HepG2 (cell line): Measurements from ENCODE around the gene GSTK1. TPM values are rescaled to one million over a fixed set of nuclear protein-coding genes. Genes with fewer than 3 reads are reported as not detected.

Experiments used
- polyA plus RNA-seq, 8 experiments: library from polyadenylated mRNA; depleted of rRNA in 3 of 8; stranded (reverse) in 7 of 8; unstranded in 1 of 8; fragments of >200 nt; fragmentation: Illumina TruSeq in 4 of 8; extraction: Trizol in 4 of 8; gene quantifications; 2 replicates each; pipeline versions ENCODE4 v1.2.1 to v1.2.3, GENCODE V29; 2011 to 2016; ENCODE audit warnings: low read depth in 4 of 8, missing spikeins in 1 of 8, mixed read lengths in 1 of 8; ENCODE audit not compliant: insufficient read depth in 1 of 8
- small RNA-seq, 3 experiments: library from RNA; depleted of rRNA; stranded (forward); fragments of <200 nt; gene quantifications; one replicate each; pipeline ENCODE3, GENCODE V24; 2012; ENCODE audit warnings: low read depth in 2 of 3, low replicate concordance in 1 of 3; ENCODE audit not compliant: insufficient read length in 3 of 3, insufficient read depth in 2 of 3
- total RNA-seq, 5 experiments: library from RNA; depleted of rRNA; stranded (reverse); fragments of >200 nt; fragmentation: Illumina TruSeq; extraction: Trizol; gene quantifications; 2 replicates each; pipeline ENCODE4 v1.2.3, GENCODE V29; 2016; ENCODE audit warnings: low read depth in 1 of 5

GSTK1 gene
- total and polyA plus RNA-seq, 2 of the 13 experiments (the other 11 are each of a cell fraction or from before 2014, with no cell fraction given) = 64.6 to 92.1 TPM

Small RNA genes lying within 50 kb of the gene (small RNA-seq; reads per million reads assigned to genes)
- gene AC073342.3 (0 reads per million in 3 experiments), gene RN7SL481P (0 to 0.97 (median 0) reads per million in 3 experiments), gene RN7SL535P (0 reads per million in 3 experiments)

Other genes with a start within 250 kb of the GSTK1 start
- gene OR9A2, start 236.3 kb upstream of the GSTK1 start, total RNA-seq (2016; rRNA removed; fragmentation: Illumina TruSeq; extraction: Trizol) = not detected in 2 replicates
- gene OR9A2, start 236.3 kb upstream of the GSTK1 start, polyA plus RNA-seq (2011; rRNA removed) = not detected in 2 replicates
- not detected in 2 replicates for gene OR6V1, start 211.1 kb upstream of the GSTK1 start, total RNA-seq (2016; rRNA removed; fragmentation: Illumina TruSeq; extraction: Trizol)
- gene OR6V1, start 211.1 kb upstream of the GSTK1 start, polyA plus RNA-seq (2011; rRNA removed) = not detected in 2 replicates
- not detected in 2 replicates for gene PIP, start 131.4 kb upstream of the GSTK1 start, total RNA-seq (2016; rRNA removed; fragmentation: Illumina TruSeq; extraction: Trizol)
- not detected in 2 replicates for gene PIP, start 131.4 kb upstream of the GSTK1 start, polyA plus RNA-seq (2011; rRNA removed)
- not detected in 2 replicates for gene TAS2R39, start 80.0 kb upstream of the GSTK1 start, total RNA-seq (2016; rRNA removed; fragmentation: Illumina TruSeq; extraction: Trizol)
- gene TAS2R39, start 80.0 kb upstream of the GSTK1 start, polyA plus RNA-seq (2011; rRNA removed) = not detected in 2 replicates
- gene TAS2R40, start 41.4 kb upstream of the GSTK1 start, total RNA-seq (2016; rRNA removed; fragmentation: Illumina TruSeq; extraction: Trizol) = not detected in 2 replicates
- gene TAS2R40, start 41.4 kb upstream of the GSTK1 start, polyA plus RNA-seq (2011; rRNA removed) = not detected in 2 replicates
- 7.8 and 7.9 TPM in 2 replicates for gene TMEM139, start 21.5 kb downstream of the GSTK1 start, total RNA-seq (2016; rRNA removed; fragmentation: Illumina TruSeq; extraction: Trizol)
- gene TMEM139, start 21.5 kb downstream of the GSTK1 start, polyA plus RNA-seq (2011; rRNA removed) = 13.8 and 14.0 TPM in 2 replicates
- gene CASP2, start 24.9 kb downstream of the GSTK1 start, total RNA-seq (2016; rRNA removed; fragmentation: Illumina TruSeq; extraction: Trizol) = 13.7 and 21.2 TPM in 2 replicates
- 9.0 and 10.2 TPM in 2 replicates for gene CASP2, start 24.9 kb downstream of the GSTK1 start, polyA plus RNA-seq (2011; rRNA removed)
- gene CLCN1, start 52.7 kb downstream of the GSTK1 start, total RNA-seq (2016; rRNA removed; fragmentation: Illumina TruSeq; extraction: Trizol) = not detected in 2 replicates
- 0.01 TPM in 1 of 2 replicates, not detected in the other for gene CLCN1, start 52.7 kb downstream of the GSTK1 start, polyA plus RNA-seq (2011; rRNA removed)
- 0.07 TPM in 1 of 2 replicates, not detected in the other for gene FAM131B, start 99.3 kb downstream of the GSTK1 start, total RNA-seq (2016; rRNA removed; fragmentation: Illumina TruSeq; extraction: Trizol)
- not detected in 2 replicates for gene FAM131B, start 99.3 kb downstream of the GSTK1 start, polyA plus RNA-seq (2011; rRNA removed)
- gene ZYX, start 117.9 kb downstream of the GSTK1 start, total RNA-seq (2016; rRNA removed; fragmentation: Illumina TruSeq; extraction: Trizol) = 13.1 and 13.7 TPM in 2 replicates
- gene ZYX, start 117.9 kb downstream of the GSTK1 start, polyA plus RNA-seq (2011; rRNA removed) = 9.9 and 10.5 TPM in 2 replicates
- gene EPHA1, start 145.4 kb downstream of the GSTK1 start, total RNA-seq (2016; rRNA removed; fragmentation: Illumina TruSeq; extraction: Trizol) = 7.7 and 17.1 TPM in 2 replicates
- gene EPHA1, start 145.4 kb downstream of the GSTK1 start, polyA plus RNA-seq (2011; rRNA removed) = 4.6 and 8.1 TPM in 2 replicates
- not detected in 2 replicates for gene TAS2R60, start 180.0 kb downstream of the GSTK1 start, total RNA-seq (2016; rRNA removed; fragmentation: Illumina TruSeq; extraction: Trizol)
- gene TAS2R60, start 180.0 kb downstream of the GSTK1 start, polyA plus RNA-seq (2011; rRNA removed) = not detected in 2 replicates
- gene TAS2R41, start 214.4 kb downstream of the GSTK1 start, total RNA-seq (2016; rRNA removed; fragmentation: Illumina TruSeq; extraction: Trizol) = not detected in 2 replicates
- gene TAS2R41, start 214.4 kb downstream of the GSTK1 start, polyA plus RNA-seq (2011; rRNA removed) = not detected in 2 replicates